Lung (tissue), 12 donors: ENCODE measurements around the gene PPEF2. TPM values are rescaled to one million over a fixed set of nuclear protein-coding genes. Genes with fewer than 3 reads are reported as not detected.

Experiments
- ATAC-seq: fragments of 200-7000 bp; cut with Tn5 transposase; one replicate; pipeline ENCODE4 v1.9.1; 2020; ENCODE audit warnings: moderate number of reproducible peaks; ENCODE audit not compliant: insufficient read depth, low FRiP score
- DNase-seq, 3 donors: peaks; one replicate each; pipeline ENCODE4 v3.0.0-alpha.2; 2013 to 2017
- H3K27ac ChIP-seq, 2 donors: one replicate each; pipeline ENCODE4 v1.5.1; 2013; ENCODE audit warnings: mild to moderate bottlenecking in 2 of 2, moderate library complexity in 2 of 2, control low read depth in 1 of 2, inconsistent platforms in 1 of 2, low read depth in 1 of 2, low read length in 1 of 2
- H3K27me3 ChIP-seq, 3 donors: one replicate each; pipeline ENCODE4 v1.5.1; 2013; ENCODE audit warnings: low read length in 2 of 3; ENCODE audit not compliant: control insufficient read depth in 3 of 3, insufficient read depth in 3 of 3
- H3K36me3 ChIP-seq, 4 donors: one replicate each; pipeline ENCODE4 v1.5.1; 2013; ENCODE audit warnings: low read length in 4 of 4, mild to moderate bottlenecking in 1 of 4, moderate library complexity in 1 of 4; ENCODE audit not compliant: control insufficient read depth in 4 of 4, insufficient read depth in 4 of 4
- H3K4me1 ChIP-seq, 5 donors: one replicate each; pipeline ENCODE4 v1.5.1; 2013; ENCODE audit warnings: low read length in 5 of 5, mild to moderate bottlenecking in 2 of 5, moderate library complexity in 1 of 5; ENCODE audit not compliant: control insufficient read depth in 5 of 5, insufficient read depth in 5 of 5
- H3K4me3 ChIP-seq: one replicate; pipeline ENCODE4 v1.5.1; 2013; ENCODE audit warnings: mild to moderate bottlenecking, control low read depth, moderate library complexity
- H3K9ac ChIP-seq, 2 donors: one replicate each; pipeline ENCODE4 v1.5.1; 2013; ENCODE audit warnings: low read length in 2 of 2, control low read depth in 1 of 2; ENCODE audit not compliant: insufficient read depth in 1 of 2
- H3K9me3 ChIP-seq, 4 donors: one replicate each; pipeline ENCODE4 v1.5.1; 2013; ENCODE audit warnings: low read length in 3 of 4, mild to moderate bottlenecking in 1 of 4, moderate library complexity in 1 of 4; ENCODE audit not compliant: control insufficient read depth in 4 of 4, insufficient read depth in 3 of 4
- CTCF ChIP-seq: IDR thresholded peaks from 2 replicates; pipeline ENCODE4 v1.5.1; 2012; ENCODE audit warnings: mild to moderate bottlenecking; ENCODE audit errors: control extremely low read depth, extremely low read depth
- WGBS, 2 donors: extraction: QIAGEN DNeasy Blood & Tissue Kit; methylation state at CpG; one replicate each; pipeline ENCODE4 v1.1.7; 2013; 5-methylcytosine and 5-hydroxymethylcytosine counted together
- polyA plus RNA-seq, 2 donors: library from polyadenylated mRNA; stranded (reverse); fragments of 200-250 nt; gene quantifications; one replicate each; pipeline ENCODE4 v1.2.1, GENCODE V29; 2013
- total RNA-seq, 2 donors: library from RNA; depleted of rRNA in 1 of 2; stranded (reverse); fragments of >200 nt in 1 of 2; gene quantifications; one replicate each; pipeline ENCODE4 v1.2.1, GENCODE V29; 2014 to 2021
- donor health status: control.
- donor health status: control.
- donor health status: Bipolar disorder and iron deficiency.
- donor health status: healthy.
- donor health status: DM: yes; HTN: yes; CAD: no.

The PPEF2 gene
- total and polyA plus RNA-seq, 4 donors = 0.01 TPM; not detected in 3

GRCh38 chr4:75921910-75922309, 19.7 kb upstream of the PPEF2 start:
- DNase-seq (no peak), ATAC-seq (no peak)
- Histone ChIP-seq H3K36me3 (peaks cover 0 to 16% (median 0%) of the 10 kb centered on the region in 4 donors), H3K27me3 (no peaks in the 10 kb centered on the region), H3K4me1 (no peaks in the 10 kb centered on the region), H3K27ac (no peak overlapping the region), H3K9ac (no peak overlapping the region), H3K9me3 (no peaks in the 10 kb centered on the region), H3K4me3 (no peak overlapping the region)
- no peak for TF ChIP-seq CTCF
- WGBS, 2 donors = 92 to 96% methylated on average over 2 of the region's 2 CpGs

GRCh38 chr4:75920327-75920726, 18.1 kb upstream of the PPEF2 start:
- Histone ChIP-seq H3K27ac (no peak overlapping the region), H3K9me3 (no peaks in the 10 kb centered on the region), H3K4me1 (no peaks in the 10 kb centered on the region), H3K27me3 (no peaks in the 10 kb centered on the region), H3K9ac (no peak overlapping the region), H3K4me3 (no peak overlapping the region), H3K36me3 (peaks cover 0 to 16% (median 0%) of the 10 kb centered on the region in 4 donors)
- TF ChIP-seq CTCF = no peak
- DNase-seq (no peak), ATAC-seq (no peak)
- 93 to 96% methylated on average over 4 of the region's 4 CpGs for WGBS, 2 donors

GRCh38 chr4:75919920-75920319, 17.7 kb upstream of the PPEF2 start:
- Histone ChIP-seq H3K36me3 (peaks cover 0 to 16% (median 0%) of the 10 kb centered on the region in 4 donors), H3K4me1 (no peaks in the 10 kb centered on the region), H3K27ac (no peak overlapping the region), H3K9ac (no peak overlapping the region), H3K4me3 (no peak overlapping the region), H3K27me3 (no peaks in the 10 kb centered on the region), H3K9me3 (no peaks in the 10 kb centered on the region)
- ATAC-seq (no peak), DNase-seq (peak; percentile 55 to 72 (median 65))
- 64 to 69% methylated on average over 3 of the region's 3 CpGs for WGBS, 2 donors
- no peak for TF ChIP-seq CTCF

GRCh38 chr4:75916091-75916661, 13.9 kb upstream of the PPEF2 start:
- ATAC-seq = peak; percentile 75
- H3K36me3 ChIP-seq = peaks cover 0 to 14% (median 0%) of the 10 kb centered on the region in 4 donors
- TF ChIP-seq CTCF = peak; percentile 62
- H3K4me1 ChIP-seq = peaks cover 0 to 8% (median 0%) of the 10 kb centered on the region in 5 donors
- H3K9me3 ChIP-seq = no peaks in the 10 kb centered on the region
- WGBS, 2 donors = 24 to 46% methylated on average over 1 of the region's 1 CpG
- DNase-seq = peak; percentile 37 to 76 (median 73)
- H3K27ac ChIP-seq = no peak overlapping the region
- H3K27me3 ChIP-seq = no peaks in the 10 kb centered on the region
- no peak overlapping the region for H3K4me3 ChIP-seq
- no peak overlapping the region for H3K9ac ChIP-seq
